Stimulated activated CD4-positive, alpha-beta T cell treated with anti-CD3 and anti-CD28 coated beads, Interleukin-12 subunit alpha, Interleukin-12 subunit beta, amount 100 ng/mL, for 4 hours (primary cell): ENCODE results near the gene RUFY1.
"Not testable (repeated sequence)": the region's sequence is repeated elsewhere in the genome, so short reads cannot be mapped to it uniquely, and the experiment has no call there.

Experiments
- DNase-seq: peaks from one replicate; pipeline ENCODE4 v3.0.0-alpha.2; 2020

The RUFY1 gene

DNA sequence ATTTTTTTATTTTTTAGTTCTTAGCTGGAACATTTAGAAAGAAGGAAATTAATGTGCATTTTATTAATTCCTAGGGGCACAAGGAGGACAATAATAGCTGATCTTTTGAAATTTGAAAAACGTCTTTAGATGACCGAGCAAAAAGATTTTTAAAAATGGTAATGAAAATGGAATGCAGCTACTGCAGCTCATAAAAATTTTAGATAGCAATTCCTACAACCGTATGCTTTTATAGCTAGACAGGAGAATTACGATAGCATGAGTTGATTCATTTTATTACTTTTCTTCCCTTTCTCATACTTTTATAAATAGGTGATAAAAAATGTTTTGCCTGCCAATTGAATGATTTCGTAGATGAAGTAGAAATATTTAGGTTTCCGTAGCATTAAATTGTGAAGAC is 13.7 kb upstream of the RUFY1 start:
- no peak for DNase-seq

DNA sequence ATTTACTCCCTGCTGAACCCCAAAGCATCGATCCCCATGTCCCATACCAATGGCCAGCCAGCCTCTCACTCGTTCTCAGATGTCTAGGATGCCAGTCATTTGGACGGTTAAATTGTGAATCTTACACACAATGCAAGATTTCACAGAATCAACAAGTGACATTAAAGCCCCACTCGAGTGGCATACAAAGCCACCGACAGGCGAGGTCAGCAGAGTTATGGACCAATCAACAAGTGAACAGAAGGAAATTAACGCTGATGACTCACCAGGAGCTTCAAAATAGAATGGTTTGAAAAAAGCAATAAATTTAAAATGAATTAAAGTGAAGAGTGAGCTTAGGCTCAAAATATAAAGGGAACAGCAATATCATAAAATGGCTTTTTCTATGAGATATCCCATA is 8.2 kb upstream of the RUFY1 start:
- DNase-seq, result no peak

DNA sequence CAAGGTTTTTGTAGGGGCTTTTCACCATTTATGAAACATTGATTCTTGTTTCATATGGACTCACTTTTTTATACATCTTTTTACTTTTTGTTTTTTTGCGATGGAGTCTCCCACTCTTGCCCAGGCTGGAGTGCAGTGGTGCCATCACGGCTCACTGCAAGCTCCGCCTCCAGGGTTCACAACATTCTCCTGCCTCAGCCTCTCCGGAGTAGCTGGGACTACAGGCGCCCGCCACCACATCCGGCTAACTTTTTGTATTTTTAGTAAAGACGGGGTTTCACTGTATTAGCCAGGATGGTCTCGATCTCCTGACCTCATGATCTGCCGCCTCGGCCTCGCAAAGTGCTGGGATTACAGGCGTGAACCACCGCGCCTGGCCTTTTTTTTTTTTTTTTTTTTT is 7.1 kb upstream of the RUFY1 start:
- not testable (repeated sequence) for DNase-seq

DNA sequence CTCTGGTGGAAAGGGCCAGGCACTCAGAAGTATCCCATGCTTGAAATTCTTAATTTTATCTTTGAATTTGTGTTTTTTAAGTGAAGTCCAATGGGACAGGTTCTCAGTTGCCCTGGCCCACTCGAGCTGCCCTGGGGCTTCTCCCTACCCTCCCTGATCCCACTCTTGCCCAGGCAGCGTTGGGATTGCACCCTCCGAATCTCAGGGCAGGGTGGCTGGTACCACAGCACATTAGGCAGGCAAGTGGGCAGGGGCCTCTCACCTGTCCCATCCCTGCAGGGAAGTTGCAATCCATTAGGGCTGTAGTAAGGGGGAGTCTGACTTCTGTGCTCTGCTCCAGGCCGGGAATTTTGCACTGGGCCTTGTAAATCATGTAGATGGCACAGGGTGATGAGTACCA is 2.7 kb downstream of the RUFY1 start:
- no peak for DNase-seq

DNA sequence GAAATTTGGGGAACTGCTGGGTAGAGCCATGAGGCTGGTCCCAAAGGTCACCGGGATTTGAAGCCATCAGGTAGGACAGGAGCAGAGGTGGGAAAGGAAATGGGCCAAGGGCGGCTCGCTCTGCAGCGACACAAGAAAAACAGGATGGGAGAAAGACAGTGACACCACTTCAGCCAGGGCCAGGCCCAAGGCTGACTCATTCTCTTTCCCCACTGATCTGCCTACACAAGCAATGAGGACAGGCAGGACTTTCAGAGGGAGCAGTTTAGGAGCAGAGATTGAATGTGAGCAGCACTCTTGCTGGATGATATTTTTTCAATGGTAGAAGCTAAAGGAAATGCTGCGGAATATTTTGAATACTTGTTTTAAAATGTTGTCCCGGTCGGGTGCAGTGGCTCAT is 3.5 kb downstream of the RUFY1 start:
- DNase-seq, result no peak

DNA sequence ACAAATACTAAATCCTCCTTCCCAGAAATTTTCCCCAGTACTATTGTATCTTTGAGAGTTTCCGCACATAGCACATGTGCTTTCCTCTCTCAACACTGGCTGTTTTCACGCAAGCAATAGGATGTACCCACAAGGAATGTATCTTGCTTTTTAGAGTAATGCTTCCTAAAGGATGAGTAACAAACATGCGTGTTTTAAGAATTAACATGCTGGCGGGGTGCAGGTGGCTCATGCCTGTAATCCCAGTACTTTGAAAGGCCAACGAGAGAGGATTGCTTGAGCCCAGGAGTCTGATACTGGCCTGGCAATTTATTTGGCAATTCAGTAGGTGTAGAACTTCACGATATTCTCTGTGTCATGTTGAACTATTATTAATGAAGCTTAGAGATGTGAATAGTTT is 4.6 kb downstream of the RUFY1 start:
- DNase-seq, result no peak

DNA sequence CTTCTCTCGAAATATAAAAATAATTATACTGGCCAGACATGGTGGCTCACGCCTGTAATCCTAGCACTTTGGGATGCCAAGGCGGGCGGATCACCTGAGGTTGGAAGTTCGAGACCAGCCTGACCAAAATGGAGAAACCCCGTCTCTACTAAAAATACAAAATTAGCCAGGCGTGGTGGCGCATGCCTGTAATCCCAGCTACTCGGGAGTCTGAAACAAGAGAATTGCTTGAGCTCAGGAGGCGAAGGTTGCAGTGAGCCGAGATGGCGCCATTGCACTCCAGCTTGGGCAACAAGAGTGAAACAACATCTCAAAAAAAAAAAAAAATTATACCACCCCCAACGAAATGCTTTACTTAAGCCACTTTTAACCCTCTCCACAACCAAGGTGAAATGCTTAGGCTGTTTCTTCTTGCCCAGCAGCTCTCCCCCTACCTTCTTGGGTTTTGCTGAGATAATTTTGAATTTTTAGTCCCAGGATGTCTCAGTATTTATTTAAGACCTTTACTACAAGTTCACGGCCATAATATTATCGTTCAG is 8.0 kb downstream of the RUFY1 start:
- not testable (repeated sequence) for DNase-seq

DNA sequence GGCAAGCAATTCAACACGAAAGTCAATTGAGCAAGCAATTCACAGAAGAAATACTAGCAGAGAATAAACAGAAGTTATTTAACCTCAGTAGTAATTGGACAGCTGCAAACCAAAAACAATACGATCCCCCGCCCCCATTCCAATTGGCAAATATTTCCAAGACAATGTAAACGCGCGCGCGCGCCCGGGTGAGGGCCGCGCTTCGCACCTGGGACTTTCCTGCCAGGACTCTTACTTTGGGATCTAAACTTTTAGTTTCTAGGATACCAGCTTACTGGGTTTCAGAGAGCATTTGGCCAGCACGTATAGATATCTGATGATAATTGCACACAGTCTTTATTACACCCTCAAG is 8.6 kb downstream of the RUFY1 start:
- no peak for DNase-seq

DNA sequence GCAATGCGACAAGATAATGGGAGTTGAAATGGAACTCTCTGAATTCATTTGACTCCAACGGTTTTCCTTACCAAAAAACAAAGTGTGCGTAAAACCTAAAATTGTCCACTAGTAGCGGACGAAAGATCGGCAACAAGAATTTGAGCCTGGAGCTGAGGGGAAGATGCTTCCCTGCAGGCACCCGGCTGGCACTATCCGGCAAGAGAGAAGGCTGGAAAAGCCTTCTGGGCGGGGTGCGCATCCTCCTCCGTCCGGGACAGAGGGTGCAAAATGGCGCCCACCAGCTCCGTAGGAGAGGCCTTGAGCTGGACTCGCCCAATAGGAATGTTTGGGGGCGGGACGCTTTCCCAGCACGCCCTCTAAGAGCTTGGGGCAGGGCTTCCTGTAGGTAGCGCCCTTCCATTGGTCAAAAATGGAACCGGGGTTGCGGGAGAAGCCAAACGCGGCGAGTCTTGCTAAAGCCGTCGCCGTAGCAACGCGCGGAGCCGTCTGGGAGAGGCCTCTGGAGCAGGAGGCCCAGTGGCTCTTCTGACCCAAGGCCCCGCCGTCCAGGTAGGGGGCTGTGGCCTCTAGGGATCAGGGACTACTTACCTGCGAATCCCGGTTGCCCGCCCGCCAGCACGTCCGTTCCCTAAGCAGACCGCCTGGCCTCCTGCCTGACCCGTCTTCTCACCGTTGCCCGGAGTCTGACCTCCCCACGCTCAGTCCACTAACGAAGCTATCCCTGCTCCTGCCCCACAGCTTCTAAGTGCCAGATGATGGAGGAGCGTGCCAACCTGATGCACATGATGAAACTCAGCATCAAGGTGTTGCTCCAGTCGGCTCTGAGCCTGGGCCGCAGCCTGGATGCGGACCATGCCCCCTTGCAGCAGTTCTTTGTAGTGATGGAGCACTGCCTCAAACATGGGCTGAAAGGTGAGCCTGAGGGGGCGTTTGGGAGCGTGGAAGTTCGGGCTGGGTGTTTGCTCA is 9.2 kb downstream of the RUFY1 start:
- DNase-seq, result peak; percentile 82

DNA sequence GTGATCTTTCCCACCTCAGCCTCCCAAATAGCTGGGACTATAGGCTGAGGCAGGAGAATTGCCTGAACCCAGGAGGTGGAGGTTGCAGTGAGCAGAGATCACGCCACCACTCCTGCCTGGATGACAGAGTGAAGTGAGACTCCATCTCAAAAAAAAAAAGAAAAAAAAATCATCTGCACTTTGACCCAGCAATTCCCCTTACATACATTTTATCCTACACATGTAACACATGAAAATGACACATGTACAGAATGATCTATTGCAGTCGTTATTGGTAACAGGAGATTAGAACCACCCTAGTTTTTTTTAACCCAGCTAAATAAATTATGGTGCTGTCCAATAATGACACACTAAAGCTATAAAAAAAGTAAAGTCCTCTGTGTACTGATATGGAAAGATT is 14.2 kb downstream of the RUFY1 start:
- no peak for DNase-seq

DNA sequence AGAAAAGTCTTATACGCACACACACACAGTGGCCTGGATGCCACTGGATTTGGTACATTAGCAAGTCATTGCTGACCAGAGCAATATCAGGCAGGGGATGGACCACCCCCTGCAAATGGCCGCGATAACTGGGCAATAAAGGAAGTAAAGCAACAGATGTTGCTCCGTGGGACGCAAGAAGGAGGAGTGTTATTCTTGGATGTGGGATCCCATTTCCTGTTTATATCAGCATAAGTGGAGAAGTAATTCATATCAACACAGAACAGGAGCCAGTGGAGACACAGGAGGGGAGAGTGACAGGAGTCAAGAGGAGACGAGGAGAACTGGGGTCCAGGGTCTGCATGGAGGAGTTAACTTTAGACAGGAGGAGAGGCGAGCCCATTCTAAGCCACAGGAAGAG is 18.4 kb downstream of the RUFY1 start:
- DNase-seq, result no peak

DNA sequence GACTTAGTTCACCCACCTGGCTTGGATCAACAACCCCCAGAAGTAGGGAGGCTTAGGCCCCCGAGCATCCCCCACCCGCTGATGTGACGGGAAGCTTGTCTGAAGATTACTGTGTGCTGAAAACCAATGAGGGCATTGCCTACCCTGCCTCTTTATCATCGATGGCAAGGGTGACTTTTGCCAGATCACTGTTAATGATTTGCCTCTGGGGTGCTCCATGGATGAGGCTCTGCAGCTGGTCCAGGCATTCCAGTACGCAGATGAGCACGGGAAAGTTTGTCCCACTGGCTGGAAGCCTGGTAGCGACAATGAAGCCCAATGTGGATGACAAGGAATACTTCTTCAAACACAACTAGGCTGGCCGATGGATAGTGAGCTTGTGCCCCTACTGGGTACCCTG is 22.0 kb downstream of the RUFY1 start:
- DNase-seq, result no peak

DNA sequence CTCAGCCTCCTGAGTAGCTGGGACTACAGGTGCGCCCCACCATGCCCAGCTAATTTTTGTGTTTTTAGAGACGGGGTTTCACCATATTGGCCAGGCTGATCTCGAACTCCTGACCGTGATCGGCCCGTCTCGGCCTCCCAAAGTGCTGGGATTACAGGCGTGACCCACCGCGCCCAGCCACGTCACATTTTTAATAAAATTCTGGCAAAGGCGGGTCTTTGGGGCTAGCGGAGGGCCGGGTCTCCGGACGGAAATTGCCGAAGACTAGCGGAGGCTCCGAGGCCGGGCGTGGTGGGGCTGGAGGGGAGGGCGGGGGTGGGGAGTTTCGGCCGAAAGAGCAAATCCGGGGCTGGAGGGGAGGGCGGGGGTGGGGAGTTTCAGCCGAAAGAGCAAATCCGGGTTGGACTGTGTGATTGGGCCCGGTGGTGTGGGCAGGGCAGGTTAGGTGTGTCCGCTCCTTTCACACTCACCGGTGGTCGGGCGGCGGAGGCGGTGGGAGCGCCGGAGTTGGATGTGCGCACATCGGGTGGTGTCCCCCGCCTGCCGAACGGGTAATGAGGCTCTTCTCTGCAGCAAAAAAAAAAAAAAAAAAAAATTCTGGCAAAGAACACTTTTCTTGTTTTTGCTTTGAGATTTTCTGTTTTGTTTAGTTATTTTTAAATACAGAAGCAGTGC is 27.1 kb downstream of the RUFY1 start:
- no peak for DNase-seq

DNA sequence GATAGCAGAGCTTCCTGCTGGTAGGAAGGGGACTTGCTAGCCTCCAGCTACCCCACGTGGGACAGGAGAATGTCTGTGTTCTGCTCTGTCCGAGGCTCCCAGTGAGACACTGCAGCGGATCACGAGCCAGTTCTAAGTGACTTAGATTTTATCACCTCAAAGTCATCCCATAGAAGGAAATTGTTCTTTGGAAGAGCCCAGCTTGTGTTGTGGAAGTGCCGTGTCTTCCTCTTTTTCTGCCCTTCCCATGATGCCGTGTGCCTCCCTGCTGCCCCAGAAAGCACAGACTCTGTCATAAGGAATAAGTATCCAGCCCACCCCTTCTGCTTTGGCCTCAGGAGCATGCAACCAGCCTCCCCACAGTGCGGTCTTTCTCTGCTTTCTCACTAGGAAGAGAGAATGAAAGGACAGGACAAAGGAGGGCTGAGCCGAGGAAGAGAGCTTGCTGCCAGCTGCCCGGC is 35.6 kb downstream of the RUFY1 start:
- no peak for DNase-seq

DNA sequence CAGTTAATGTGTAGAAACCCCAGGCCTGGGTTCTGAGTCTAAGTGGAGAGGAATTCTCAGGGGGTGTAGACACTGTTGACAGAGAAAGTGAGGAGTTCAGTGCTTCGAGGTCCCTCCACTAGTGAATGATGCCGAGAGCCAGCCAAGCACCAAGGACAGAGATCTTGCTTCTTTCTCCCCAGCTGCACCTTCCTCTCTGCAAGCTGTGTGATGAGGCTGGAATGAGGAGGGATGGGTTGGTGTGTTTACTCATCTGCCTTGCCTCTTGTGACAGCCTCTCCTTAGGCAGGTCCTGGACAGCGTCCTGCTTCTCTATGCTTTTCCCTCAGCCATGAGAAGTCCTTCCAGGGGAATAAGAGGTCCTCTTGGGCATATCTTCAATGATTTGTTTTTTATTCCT is 37.8 kb downstream of the RUFY1 start:
- DNase-seq, result no peak

DNA sequence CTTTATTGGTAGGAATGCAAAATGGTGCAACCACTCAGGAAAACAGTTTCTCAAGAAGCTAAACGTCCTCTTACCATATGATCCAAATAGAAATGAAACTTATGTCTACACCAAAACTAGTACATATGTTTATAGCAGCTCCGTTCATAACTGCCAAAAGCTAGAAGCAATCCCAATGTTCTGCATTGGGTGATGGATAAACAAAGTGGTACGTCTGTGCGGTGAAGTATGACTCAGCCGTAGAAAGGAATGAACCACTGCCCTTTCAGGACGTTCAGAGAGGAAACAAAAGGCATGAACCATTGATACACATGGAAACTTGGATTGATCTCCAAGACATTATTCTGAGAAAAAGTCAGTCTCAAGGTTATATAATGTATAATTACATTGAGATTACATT is 45.6 kb downstream of the RUFY1 start:
- DNase-seq, result no peak

DNA sequence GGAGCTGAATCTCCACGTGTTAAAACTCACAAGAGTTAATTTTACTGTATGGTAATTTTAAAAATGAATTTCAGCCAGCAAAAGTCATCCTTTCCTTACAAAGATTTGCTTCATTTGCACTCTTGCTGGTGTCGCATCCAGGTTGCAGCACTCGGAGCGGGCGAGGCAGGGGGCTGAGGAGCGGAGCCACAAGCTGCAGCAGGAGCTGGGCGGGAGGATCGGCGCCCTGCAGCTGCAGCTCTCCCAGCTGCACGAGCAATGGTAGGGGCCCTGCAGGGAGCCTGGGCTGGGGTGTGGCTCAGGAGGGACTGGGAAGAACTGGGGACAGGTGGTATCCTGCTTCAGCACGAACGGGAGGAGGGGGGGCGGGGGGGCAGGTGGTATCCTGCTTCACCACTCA is 46.1 kb downstream of the RUFY1 start:
- DNase-seq, result no peak

DNA sequence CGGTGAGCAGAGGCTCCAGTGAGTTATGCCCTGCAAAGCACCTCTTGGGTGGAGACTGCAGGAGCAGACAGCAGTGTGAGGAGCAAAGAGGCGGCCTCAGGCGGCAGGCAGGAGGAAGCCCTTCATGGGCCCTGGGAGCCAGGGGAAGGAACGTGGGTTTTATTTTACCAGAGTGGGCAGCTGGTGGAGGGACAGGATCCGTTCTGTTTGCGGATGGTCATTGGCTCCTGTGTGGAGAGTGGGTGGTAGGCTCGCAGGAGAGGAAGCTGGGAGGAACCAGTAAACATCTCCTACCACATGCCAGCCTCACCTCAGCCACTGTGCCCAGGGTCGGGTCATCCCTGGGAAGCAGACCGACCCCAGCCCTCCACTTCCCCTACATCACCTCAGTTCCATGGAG is 48.7 kb downstream of the RUFY1 start:
- DNase-seq, result no peak

DNA sequence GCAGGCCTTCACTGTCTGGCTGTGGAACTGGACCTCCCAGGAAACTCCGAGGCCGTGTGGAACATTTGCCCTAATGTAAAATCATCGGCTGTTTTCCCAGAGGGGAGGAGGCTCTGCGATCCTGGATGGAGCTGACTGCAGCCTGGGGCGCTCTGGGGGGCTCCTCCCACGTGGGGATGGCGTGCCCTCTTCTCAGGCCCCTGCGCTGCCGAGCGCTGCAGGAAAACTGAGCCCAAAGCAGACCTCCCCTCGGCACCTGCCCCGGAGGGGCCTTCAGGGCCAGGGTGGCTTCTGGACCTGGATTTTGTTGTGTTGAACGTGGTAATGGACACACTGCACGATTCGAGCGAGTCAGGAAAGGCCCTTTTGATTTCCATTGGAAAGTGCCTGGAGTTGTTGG is 49.2 kb downstream of the RUFY1 start:
- no peak for DNase-seq

DNA sequence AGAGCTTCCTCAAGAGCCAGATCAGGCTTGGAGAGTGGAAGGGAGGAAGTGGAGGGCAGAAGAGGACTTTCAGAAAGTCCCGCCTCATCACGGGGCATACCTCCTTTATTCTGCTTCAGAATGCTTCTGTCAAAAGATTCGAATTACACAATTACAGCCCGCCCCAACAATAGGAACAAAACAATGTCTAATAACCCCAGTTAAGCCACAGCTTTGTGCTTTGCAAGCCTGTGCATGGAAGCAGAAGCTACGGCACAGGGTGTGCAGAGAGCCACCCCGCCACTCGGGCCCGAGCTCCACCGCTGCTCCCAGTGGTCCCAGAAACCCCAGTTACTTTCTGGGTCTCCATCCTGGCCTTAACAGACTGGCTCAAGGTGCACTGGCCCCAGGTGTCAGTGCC is 49.6 kb downstream of the RUFY1 start:
- DNase-seq, result no peak

DNA sequence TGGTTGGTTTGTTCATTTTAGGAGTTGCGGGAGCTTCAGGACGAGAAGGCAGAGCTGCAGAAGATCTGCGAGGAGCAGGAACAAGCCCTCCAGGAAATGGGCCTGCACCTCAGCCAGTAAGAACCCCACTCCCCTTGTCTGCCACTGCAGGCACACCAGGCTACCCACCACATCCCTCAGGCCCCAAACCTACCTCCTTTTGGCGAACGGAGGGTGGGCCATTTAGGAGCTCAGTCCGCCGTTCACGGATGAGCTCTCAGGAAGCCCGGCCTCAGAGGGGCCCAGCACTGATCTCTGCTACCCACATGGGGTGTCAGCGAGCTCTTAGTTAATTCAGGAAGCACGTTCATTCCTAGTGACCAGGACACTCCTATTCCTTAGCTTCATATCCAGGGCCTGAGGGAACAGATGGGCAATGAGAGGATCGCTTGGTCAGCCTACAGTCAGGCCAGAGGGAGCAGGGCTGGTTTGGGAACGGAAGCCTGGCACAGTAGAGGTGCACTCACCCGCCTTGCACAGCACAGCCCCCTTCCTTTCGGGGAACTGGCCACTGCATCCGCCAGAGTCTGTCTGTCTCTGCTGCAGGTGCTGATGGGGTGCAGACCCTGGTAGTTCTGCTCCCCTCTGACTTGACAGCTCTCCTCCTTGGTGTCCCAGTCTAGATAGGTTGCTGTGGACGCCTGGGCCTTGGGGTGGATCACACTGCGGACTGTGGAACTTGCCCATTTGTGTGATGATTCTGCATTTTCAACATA is 51.7 kb downstream of the RUFY1 start:
- no peak for DNase-seq

DNA sequence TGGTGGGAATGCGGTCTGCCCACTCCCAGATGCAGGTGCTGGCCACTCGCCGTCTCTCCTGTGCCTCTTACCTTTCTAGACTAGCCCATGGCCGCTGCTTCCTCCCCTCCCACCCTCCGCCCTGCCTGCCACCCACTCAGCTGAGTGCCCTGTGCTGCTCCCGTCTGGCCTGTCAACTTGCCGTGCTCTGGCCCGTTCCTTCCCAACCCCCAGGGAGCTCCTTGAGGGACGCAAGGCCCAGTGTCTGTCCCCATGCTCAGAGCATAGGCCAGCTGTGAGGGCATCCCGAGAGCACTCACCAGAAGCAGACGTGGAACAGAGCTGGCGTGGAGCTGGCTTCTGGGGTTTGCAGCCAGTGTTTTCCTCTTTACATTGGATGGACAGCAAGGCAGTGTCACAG is 53.0 kb downstream of the RUFY1 start:
- no peak for DNase-seq
